ENCODE data around the gene SLC66A1.

Gene SLC66A1

GRCh38 chr1:19349999-19350398 is 37.9 kb downstream of the SLC66A1 start:
- in situ Hi-C loops (cut with MboI; ENCODE audit: low pct_unique_long_range_greater_than_20kb, low sequenced_read_pairs, unreplicated experiment), result no loop called here

DNA sequence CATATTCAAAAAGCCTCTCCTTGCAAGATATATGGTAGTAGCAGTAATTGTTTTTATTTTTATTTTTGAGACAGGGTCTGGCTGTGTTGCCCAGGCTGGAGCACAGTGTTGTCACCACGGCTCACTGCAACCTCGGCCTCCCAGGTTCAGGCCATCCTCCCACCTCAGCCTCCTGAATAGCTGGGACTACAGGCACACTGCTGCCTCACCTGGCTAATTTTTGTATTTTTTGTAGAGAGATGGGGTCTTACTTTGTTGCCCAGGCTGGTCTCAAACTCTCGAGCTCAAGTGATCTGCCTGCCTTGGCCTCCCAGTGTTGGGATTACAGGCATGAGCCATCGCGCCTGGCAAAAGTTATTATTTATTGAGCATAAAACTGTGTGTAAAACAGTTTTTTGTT is 38.4 kb downstream of the SLC66A1 start:
- no peak for DNase-seq (ENCODE audit: low spot score)
- in situ Hi-C loops (cut with MboI; ENCODE audit: low pct_unique_long_range_greater_than_20kb, low sequenced_read_pairs, unreplicated experiment), result no loop called here
- TF ChIP-seq, protein P1, sequence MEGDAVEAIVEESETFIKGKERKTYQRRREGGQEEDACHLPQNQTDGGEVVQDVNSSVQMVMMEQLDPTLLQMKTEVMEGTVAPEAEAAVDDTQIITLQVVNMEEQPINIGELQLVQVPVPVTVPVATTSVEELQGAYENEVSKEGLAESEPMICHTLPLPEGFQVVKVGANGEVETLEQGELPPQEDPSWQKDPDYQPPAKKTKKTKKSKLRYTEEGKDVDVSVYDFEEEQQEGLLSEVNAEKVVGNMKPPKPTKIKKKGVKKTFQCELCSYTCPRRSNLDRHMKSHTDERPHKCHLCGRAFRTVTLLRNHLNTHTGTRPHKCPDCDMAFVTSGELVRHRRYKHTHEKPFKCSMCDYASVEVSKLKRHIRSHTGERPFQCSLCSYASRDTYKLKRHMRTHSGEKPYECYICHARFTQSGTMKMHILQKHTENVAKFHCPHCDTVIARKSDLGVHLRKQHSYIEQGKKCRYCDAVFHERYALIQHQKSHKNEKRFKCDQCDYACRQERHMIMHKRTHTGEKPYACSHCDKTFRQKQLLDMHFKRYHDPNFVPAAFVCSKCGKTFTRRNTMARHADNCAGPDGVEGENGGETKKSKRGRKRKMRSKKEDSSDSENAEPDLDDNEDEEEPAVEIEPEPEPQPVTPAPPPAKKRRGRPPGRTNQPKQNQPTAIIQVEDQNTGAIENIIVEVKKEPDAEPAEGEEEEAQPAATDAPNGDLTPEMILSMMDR (IDR thresholded peaks at IDR 0.05; ENCODE audit: extremely low read depth, insufficient read depth, missing control alignments), result no peak

More at GRCh38 chr1:19349999-19350398, 37.9 kb downstream of the SLC66A1 start:
- no peak for DNase-seq (ENCODE audit: low spot score)
- TF ChIP-seq, protein P1 (IDR thresholded peaks at IDR 0.05; ENCODE audit: extremely low read depth, insufficient read depth, missing control alignments), result no peak

- TF ChIP-seq, protein P1 (IDR thresholded peaks at IDR 0.05; ENCODE audit: extremely low read depth, insufficient read depth, missing control alignments), result no peak
- no peak for DNase-seq (ENCODE audit: low spot score)
- in situ Hi-C loops (cut with MboI; ENCODE audit: low pct_unique_long_range_greater_than_20kb, low sequenced_read_pairs, unreplicated experiment), result no loop called here
These were observed 39.7 kb downstream of the SLC66A1 start for GRCh38 chr1:19351873-19352272.

- in situ Hi-C loops (cut with MboI; ENCODE audit: low pct_unique_long_range_greater_than_20kb, low sequenced_read_pairs, unreplicated experiment), result no loop called here
- TF ChIP-seq, protein P1 (IDR thresholded peaks at IDR 0.05; ENCODE audit: extremely low read depth, insufficient read depth, missing control alignments), result no peak
- no peak for DNase-seq (ENCODE audit: low spot score)
These were observed 40.7 kb downstream of the SLC66A1 start for GRCh38 chr1:19352839-19353238.

DNA sequence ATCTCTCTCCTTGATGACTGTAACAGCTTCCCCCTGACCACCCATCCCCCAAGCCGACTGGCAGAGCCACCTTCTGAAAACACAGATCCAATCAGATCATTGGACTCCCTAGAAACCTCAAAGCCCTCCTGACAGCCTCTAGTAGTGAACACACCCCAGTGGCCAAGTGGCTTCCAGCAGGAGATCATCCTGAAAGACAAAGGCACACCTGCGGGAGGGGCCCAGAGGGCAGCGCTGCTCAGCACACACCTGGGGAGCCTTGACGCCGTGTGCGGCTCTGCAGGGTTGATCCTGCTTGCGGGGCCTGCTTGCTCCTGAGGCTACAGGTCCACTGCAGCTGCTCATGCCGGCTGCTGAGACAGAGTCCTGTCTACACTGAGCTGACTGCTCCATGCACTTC is 41.5 kb downstream of the SLC66A1 start:
- TF ChIP-seq, protein P1 (IDR thresholded peaks at IDR 0.05; ENCODE audit: extremely low read depth, insufficient read depth, missing control alignments), result no peak
- in situ Hi-C loops (cut with MboI; ENCODE audit: low pct_unique_long_range_greater_than_20kb, low sequenced_read_pairs, unreplicated experiment), result no loop called here
- DNase-seq (ENCODE audit: low spot score), result no peak

DNA sequence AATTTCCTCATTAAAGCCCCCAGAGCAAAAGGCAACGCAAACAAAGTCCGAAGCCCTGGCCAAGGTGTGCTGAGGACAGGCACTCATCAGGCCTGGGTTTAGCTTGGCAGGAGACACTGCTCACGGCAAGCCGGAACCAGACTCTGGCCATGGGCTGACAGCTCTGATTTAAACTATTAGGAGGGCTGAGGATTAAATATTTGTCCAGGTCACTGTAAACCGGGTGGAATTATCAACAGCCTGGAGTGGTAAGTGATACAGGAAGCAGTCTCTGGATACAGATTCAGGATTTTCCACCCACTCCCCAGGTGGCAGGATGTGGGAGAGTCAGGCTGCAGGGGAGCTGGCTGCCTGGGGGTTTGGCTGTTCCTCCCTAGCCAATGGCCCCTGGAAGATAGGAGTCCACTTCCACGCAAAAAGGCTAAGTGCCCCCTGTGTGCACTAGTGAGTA is 42.4 kb downstream of the SLC66A1 start:
- in situ Hi-C loops (cut with MboI; ENCODE audit: low pct_unique_long_range_greater_than_20kb, low sequenced_read_pairs, unreplicated experiment), result no loop called here
- no peak for DNase-seq (ENCODE audit: low spot score)
- TF ChIP-seq, protein P1 (IDR thresholded peaks at IDR 0.05; ENCODE audit: extremely low read depth, insufficient read depth, missing control alignments), result no peak

DNA sequence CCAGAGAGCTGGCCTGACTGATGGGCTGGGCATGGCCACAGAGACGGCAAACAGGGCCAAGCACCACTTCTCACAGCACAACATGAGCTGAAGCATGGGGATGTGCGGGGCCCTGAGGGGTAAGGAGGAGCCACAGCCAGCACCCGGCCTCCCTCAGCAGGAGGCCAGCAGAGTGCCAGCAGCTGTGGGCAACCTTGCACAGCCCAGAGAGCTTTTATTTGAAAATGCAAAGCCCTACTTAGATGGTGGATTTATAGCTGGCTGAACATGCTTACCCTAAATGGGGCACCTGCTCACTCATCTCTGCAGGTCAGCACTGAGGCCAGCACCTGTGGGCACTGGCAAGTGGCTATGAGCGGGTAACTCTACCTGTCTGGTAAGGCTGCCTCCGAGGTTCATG is 44.1 kb downstream of the SLC66A1 start:
- no peak for DNase-seq (ENCODE audit: low spot score)
- in situ Hi-C loops (cut with MboI; ENCODE audit: low pct_unique_long_range_greater_than_20kb, low sequenced_read_pairs, unreplicated experiment), result no loop called here
- TF ChIP-seq, protein P1 (IDR thresholded peaks at IDR 0.05; ENCODE audit: extremely low read depth, insufficient read depth, missing control alignments), result no peak

All from GM13977 (cell line).